OCI-LY1 (cell line): ENCODE results near the gene SCN1A.

Experiments
- CTCF ChIP-seq: fragments of 200-600 bp; sonication (generic), shearing (Covaris generic); IDR thresholded peaks from 2 replicates; pipeline ENCODE4 v1.5.1; 2017; ENCODE audit warnings: mild to moderate bottlenecking, antibody characterized with exemption, low read length, moderate library complexity, mixed read lengths
- EZH2 ChIP-seq: fragments of 200-600 bp; sonication (generic), shearing (Covaris generic); IDR thresholded peaks from 2 replicates; pipeline ENCODE4 v1.8.0; 2017; ENCODE audit warnings: borderline replicate concordance, mixed run types, mild to moderate bottlenecking, antibody characterized with exemption, low read length, moderate library complexity, mixed read lengths

DNA sequence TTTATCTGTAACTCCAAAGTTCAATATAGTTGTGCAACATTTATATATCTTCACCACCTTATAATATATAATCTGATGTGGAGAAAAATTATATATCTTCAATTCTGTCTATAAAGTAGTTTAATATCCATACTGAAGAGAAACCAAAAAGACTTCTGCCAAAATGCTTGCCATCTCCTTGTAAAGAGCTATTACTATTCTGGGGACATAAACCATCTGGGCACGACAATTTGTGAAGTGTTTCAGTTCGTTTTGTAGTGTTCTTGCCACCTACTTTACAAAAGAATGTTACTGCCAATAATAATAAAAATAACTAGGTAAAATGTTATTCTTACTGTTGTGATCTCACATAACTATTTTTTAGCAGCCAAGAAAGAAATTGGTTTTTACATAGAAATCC is 45.1 kb downstream of the SCN1A start:
- no peak for TF ChIP-seq EZH2
- TF ChIP-seq CTCF, result no peak
